DMS153 treated with DMSO at 0.1 percent for 48 hours (cell line): Measurements from ENCODE around the gene TOPBP1.
"Not testable (repeated sequence)": the region's sequence is repeated elsewhere in the genome, so short reads cannot be mapped to it uniquely, and the experiment has no call there.

Experiments
- DNase-seq: peaks from one replicate; lab custom pipeline; 2025; ENCODE audit not compliant: unreplicated experiment; lab: John Stamatoyannopoulos, UW

The TOPBP1 gene

GRCh38 chr3:133674290-133674919, 12.7 kb upstream of the TOPBP1 start:
- DNase-seq: no peak

- DNase-seq: no peak
Observed at GRCh38 chr3:133673746-133674145, 12.0 kb upstream of the TOPBP1 start.

DNA sequence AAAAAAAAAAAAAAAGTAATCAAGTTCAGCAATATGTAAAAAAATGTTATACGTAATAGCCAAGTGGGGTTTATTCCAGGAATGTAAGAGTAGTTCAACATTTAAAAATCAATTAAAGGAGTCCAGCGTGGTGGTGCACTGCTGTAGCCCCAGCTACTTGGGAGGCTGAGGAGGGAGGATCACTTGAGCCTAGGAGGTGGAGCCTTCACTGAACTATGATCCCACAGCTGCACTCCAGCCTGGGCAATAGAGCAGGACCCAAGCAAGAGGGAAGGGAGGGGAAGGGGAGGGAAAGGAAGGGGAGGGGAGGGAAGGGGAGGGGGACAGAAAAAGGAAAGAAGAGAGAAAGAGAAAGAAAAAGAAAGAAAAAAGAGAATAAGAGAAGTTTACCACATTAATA, 10.7 kb upstream of the TOPBP1 start:
- no peak for DNase-seq

DNA sequence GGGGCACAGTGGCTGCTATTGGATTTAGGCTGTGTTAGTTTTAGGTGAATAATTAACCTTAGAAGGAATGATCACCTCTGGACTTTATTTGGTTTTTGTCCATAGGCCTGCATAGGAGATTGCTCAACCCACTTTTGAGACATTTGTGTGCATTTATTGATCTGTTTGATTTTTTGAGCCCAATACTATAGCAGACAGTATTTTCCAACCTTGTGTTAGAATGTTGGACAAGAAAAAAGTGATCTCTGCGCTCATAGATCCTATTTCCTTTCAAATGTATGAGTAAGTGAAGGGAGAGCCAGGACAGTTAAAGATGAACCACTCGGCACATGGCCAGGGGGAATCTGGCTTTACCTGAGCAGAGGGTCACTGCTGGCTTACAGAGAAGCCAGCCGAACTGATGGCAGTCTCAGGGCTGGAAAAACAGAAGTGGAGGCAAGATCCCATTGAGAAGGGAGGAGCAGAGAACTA, 8.8 kb upstream of the TOPBP1 start:
- no peak for DNase-seq

DNA sequence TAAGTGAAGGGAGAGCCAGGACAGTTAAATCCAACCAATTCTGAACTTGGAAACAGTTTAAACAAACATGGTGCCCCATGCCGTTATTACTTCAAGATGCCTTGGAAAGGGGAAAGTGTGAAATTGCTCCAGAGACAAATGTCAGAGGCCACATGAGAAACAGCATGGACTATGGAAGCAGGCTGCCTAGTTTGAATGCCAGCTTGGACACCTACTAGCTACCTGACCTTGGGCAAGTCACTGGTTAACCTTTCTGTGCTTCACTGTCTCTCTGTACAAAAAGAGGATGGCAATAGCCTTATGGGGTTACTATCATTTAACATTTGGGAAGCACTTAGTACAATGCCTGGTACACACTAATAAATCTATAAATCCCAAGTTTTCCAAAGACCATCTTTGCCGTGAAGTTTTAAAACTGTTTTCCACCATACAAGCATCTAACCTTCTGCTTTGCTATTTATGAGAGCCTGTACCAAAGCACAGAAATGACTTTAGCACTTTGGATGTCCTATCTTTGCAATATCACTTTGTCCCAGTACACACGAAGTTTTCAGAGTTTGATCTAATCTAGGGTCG, 8.3 kb upstream of the TOPBP1 start:
- DNase-seq: no peak

DNA sequence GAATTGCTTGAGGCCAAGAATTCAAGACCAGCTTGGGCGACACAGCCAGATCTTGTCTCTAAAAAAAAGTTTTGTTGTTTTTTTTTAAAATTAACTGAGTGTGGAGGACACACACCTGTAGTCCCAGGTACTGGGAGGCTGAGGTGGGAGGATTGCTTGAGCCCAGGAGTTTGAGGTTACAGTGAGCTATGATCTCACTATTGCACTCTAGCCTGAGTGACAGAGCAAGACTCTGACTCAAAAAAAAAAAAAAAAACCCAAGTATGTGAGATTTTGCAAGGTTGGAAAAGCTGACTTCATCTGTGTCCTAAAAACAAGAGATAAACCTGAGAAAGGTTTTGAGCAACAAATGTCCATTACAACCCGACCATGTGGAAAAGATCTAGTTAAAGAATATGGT, 5.4 kb upstream of the TOPBP1 start:
- no peak for DNase-seq

DNA sequence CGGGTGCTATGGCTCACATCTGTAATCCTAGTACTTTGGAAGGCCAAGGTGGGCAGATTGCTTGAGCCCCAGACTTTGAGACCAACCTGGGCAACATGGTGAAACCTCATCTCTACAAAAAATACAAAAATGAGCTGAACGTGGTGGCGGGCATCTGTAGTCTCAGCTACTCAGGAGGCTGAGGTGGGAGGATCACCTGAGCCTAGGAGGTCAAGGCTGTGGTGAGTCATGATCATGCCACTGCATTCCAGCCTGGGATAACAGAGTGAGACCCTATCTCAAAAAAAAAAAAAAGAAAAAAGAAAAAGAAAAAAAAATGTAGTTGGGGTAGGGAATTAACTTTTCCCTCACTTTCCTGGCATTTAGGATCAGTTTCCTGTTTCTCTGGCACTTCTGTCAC, 3.4 kb upstream of the TOPBP1 start:
- DNase-seq: not testable (repeated sequence)

DNA sequence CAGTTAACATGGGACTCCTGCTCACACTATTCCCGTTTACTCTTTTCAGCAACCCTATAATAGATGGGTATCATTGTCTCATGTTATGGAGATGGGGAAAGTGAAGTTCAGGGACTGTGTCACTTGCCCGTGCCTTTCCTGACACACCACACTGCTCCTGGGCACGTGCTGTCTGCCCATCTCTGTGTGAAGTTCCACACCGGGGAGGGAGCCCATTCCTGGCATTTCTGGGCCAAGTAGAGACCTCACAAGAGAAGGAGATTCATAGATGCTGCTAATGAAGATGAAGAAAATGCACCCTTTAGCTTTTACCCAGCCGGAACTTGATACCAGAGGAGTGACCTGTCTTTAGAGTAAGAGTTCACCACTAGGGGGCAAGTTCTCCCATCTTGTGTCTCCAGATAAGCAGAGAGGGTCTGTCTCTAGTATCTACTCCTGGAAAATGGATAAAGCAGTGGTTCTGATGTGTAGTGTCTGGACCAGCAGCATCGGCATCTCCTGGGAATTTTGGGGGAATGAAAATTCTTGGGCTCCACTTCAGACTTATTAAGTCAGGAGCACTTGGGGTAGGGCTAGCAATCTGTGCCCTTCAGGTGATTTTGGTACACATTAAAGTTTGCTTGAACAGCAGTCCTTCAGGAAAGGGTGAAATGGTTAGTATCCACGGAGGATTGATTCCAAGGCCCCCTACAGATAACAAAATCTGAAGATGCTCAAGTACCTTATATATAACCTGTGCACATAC, 2.0 kb upstream of the TOPBP1 start:
- peak; percentile 17 for DNase-seq

DNA sequence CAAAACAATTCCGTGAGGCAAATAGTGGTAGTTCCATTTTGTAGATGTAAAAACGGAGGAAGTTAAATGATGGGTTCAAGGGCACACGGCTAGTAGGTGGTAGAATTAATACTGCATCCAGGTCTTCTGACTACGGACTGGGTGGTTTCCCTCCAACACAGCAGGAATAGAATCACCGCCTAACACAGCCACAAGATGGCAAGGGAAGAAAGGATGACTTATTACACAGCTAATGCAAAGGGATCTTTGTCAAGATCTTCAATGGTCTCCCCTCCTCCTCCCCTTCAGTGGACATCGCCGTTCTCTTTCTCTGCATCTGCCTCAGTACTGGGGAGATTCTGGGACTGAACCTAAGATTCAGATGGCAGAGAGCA, 524 bp upstream of the TOPBP1 start:
- no peak for DNase-seq

- no peak for DNase-seq
Observed at GRCh38 chr3:133659806-133660205, 1.9 kb downstream of the TOPBP1 start.

DNA sequence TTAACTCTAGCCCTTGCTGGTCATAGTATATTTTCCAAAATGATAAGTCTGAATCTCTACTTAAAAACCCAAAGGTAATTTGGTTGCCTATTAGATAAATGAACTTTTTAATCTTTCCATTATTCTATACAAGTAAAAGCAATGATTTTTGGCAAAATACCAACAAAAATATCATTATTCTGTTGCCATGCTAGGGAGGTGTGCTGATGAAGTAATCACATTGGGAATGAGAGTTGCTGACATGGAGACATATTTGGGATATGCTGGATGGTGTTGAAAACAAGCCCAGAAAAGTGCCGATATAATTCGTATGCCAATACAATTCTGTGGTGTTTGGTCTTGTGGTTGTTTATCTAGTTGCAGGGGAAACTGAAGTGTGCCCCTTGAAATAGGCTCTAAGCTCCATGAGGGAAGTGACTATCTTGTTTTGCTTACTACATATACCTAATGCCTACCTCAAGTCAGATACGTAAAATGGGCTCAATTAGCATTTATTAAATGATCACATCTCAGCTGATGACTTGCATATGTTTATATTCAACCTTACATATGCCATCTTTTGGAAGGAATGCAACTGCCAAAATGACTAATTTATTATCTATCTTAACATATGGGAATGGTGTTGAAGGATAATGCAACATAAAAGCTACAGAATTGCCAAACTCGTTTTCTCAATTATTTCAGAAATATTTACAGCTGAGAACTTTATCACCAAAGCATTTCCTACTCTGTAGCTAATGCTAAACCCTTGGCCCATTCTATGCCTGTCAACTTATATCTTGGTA, 5.8 kb downstream of the TOPBP1 start:
- no peak for DNase-seq

DNA sequence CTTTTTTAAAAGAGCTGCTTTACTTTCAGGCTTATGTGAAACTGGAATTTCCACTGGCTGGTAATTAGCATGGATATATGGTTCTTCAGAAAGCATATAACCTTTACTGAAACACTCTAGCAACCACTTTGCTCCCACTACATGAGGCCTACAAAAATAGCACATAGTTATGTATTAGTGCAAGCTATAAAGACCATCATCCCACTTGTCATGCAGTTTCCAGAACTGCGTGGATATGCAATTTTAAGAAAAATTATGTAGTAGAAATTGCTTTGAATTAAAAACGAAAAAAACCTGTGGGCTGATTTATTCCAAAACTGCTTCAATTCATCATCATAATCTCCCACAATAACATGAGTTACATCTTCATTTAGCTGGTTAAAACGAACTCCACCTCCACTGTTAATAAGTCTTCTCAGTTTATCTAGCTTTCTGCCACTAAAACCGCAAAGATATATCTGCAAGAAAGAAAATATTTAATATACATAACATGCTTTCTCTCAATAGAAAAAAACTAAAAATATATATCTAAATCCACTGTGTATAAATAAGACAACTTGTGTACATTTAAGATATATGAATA, 12.2 kb downstream of the TOPBP1 start:
- DNase-seq: no peak

DNA sequence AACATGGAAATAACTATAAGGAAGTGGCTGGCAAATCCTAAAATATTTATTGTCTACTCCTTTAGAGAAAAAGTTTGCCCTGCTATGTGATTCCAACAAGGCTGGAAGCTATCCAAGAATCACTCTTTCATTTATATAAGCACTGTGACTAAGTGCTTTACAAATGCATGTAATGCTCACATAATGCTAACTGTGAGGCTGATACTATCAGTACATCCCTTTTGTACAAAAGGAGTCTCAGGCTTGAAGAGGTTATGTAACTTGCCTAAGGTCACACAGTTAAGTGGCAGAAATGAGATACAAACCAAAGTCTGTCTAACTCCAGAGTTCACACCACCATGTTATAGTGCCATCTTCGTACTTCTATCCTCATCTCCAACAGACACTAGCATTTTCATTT, 17.0 kb downstream of the TOPBP1 start:
- DNase-seq: no peak

GRCh38 chr3:133643611-133644010, 18.1 kb downstream of the TOPBP1 start:
- DNase-seq: no peak

DNA sequence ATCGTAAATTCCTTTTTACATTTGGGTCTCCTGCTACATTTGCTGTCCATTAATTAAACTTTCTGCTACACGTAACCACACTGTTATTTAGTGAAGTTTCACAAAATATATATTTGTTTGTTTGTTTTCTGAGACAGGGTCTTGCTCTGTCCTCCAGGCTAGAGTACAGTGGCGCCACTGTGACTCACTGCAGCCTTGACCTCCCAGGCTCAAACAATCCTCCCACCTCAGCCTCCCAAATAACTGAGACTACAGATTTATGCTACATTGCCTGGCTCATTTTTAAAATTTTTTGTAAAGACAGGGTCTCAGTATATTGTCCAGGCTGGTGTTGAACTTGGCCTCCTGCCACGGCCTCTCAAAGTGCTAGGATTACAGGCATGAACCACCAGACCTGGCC, 20.5 kb downstream of the TOPBP1 start:
- no peak for DNase-seq

- no peak for DNase-seq
Observed at GRCh38 chr3:133633439-133633838, 28.3 kb downstream of the TOPBP1 start.

GRCh38 chr3:133629146-133629545, 32.6 kb downstream of the TOPBP1 start:
- no peak for DNase-seq

GRCh38 chr3:133627789-133628188, 34.0 kb downstream of the TOPBP1 start:
- no peak for DNase-seq

GRCh38 chr3:133620066-133620784, 41.5 kb downstream of the TOPBP1 start:
- no peak for DNase-seq

GRCh38 chr3:133611534-133611933, 50.2 kb downstream of the TOPBP1 start:
- DNase-seq: no peak

GRCh38 chr3:133610031-133610430, 51.7 kb downstream of the TOPBP1 start:
- no peak for DNase-seq
